Fibroblast of pulmonary artery (primary cell): ENCODE results near the gene ANKLE1.

Experiments used
- DNase-seq: peaks from one replicate; pipeline ENCODE4 v3.0.0-alpha.2; 2010; ENCODE audit warnings: low read depth
- H3K4me3 ChIP-seq: replicated peaks from 2 replicates; pipeline ENCODE4 v1.5.1; 2011; ENCODE audit warnings: low read depth, mild to moderate bottlenecking, control low read depth, low read length, moderate library complexity
- CTCF ChIP-seq: IDR thresholded peaks from 2 replicates; pipeline ENCODE4 v1.5.1; 2011; ENCODE audit warnings: mild to moderate bottlenecking, control low read depth, low read length, inconsistent platforms; ENCODE audit errors: missing control alignments

Gene ANKLE1

GRCh38 chr19:17329366-17330261 lies 47.9 kb downstream of the ANKLE1 start:
- TF ChIP-seq CTCF, result no peak
- no peak for DNase-seq
- H3K4me3 ChIP-seq, result no peak overlapping the region

- DNase-seq, result no peak
- TF ChIP-seq CTCF, result no peak
- no peak overlapping the region for H3K4me3 ChIP-seq
Observed at GRCh38 chr19:17330262-17331044, 48.8 kb downstream of the ANKLE1 start.

GRCh38 chr19:17331045-17331558 lies 49.4 kb downstream of the ANKLE1 start:
- H3K4me3 ChIP-seq, result no peak overlapping the region
- no peak for DNase-seq
- no peak for TF ChIP-seq CTCF

- TF ChIP-seq CTCF, result no peak
- DNase-seq, result no peak
- H3K4me3 ChIP-seq, result no peak overlapping the region
Observed at GRCh38 chr19:17332360-17332676, 50.6 kb downstream of the ANKLE1 start.

- DNase-seq, result peak; percentile 49
Observed at GRCh38 chr19:17332677-17333581, 51.2 kb downstream of the ANKLE1 start.

More at GRCh38 chr19:17332677-17333581, 51.2 kb downstream of the ANKLE1 start:
- H3K4me3 ChIP-seq, result no peak overlapping the region
- TF ChIP-seq CTCF, result no peak
